BLaER1 treated with 17β-estradiol and CSF1 and Interleukin-3, amounts not matched to agents 10 nM and 100 nM (cell line): ENCODE results near the gene CLDN6.

Experiments used
- H3K27ac ChIP-seq, 11 experiments: shearing (Covaris generic); formaldehyde crosslinking; 2 replicates each; pipeline ENCODE4 v1.8.1; 2022
- H3K27me3 ChIP-seq, 11 experiments: shearing (Covaris generic); formaldehyde crosslinking; 2 replicates each; pipeline ENCODE4 v1.8.1; 2022
- H3K36me3 ChIP-seq, 11 experiments: shearing (Covaris generic); formaldehyde crosslinking; 2 replicates each; pipeline ENCODE4 v1.8.1; 2022
- H3K4me1 ChIP-seq, 10 experiments: shearing (Covaris generic); formaldehyde crosslinking; 2 replicates each; pipeline ENCODE4 v1.8.1; 2022
- H3K4me2 ChIP-seq, 11 experiments: shearing (Covaris generic); formaldehyde crosslinking; 2 replicates each; pipeline ENCODE4 v1.8.1; 2022
- H3K4me3 ChIP-seq, 10 experiments: shearing (Covaris generic); formaldehyde crosslinking; 2 replicates each; pipeline ENCODE4 v1.8.1; 2022
- H3K9ac ChIP-seq, 11 experiments: shearing (Covaris generic); formaldehyde crosslinking; 2 replicates each; pipeline ENCODE4 v1.8.1; 2022
- H3K9me3 ChIP-seq, 11 experiments: shearing (Covaris generic); formaldehyde crosslinking; replicated peaks in 1 of 11; 2 replicates each; pipeline ENCODE4 v1.8.1; 2022
- H4K20me1 ChIP-seq, 11 experiments: shearing (Covaris generic); formaldehyde crosslinking; 2 replicates each; pipeline ENCODE4 v1.8.1; 2022
- Cebpa-rat ChIP-seq, 11 experiments: shearing (Covaris generic); IDR thresholded peaks; 2 replicates each; pipeline ENCODE4 v1.8.1; 2022

The CLDN6 gene

GRCh38 chr16:3001316-3001715 lies 16.7 kb downstream of the CLDN6 start:
- Histone ChIP-seq H3K36me3 (no peaks in the 10 kb centered on the region), H3K4me2 (peak overlapping the region in 1 of 11 experiments; percentile 30; a peak in 2 of 22 replicates), H3K27ac (no peak overlapping the region), H3K4me1 (peaks cover 7 to 23% (median 13%) of the 10 kb centered on the region in 10 experiments; a peak in 17 of 20 replicates), H3K27me3 (peaks cover 71 to 98% (median 97%) of the 10 kb centered on the region in 11 experiments), H4K20me1 (peaks cover 0 to 41% (median 0%) of the 10 kb centered on the region in 11 experiments; a peak in 6 of 22 replicates), H3K9me3 (no peaks in the 10 kb centered on the region), H3K9ac (no peak overlapping the region), H3K4me3 (no peak overlapping the region)
- no peak for TF ChIP-seq Cebpa-rat (IDR thresholded peaks at IDR 0.05)

- no peaks in the 10 kb centered on the region for H3K36me3 ChIP-seq
- H3K9me3 ChIP-seq: no peaks in the 10 kb centered on the region
- H3K4me3 ChIP-seq: no peak overlapping the region
- no peak for TF ChIP-seq Cebpa-rat (IDR thresholded peaks at IDR 0.05)
- H3K27me3 ChIP-seq: peaks cover 66 to 98% (median 97%) of the 10 kb centered on the region in 11 experiments
- peaks cover 0 to 43% (median 0%) of the 10 kb centered on the region in 11 experiments; a peak in 5 of 22 replicates for H4K20me1 ChIP-seq
- H3K9ac ChIP-seq: no peak overlapping the region
- no peak overlapping the region for H3K4me2 ChIP-seq
- H3K4me1 ChIP-seq: peaks cover 0 to 17% (median 5%) of the 10 kb centered on the region in 10 experiments; a peak in 14 of 20 replicates
- H3K27ac ChIP-seq: no peak overlapping the region
These were observed 17.4 kb downstream of the CLDN6 start for GRCh38 chr16:3000540-3000939.

GRCh38 chr16:2999929-3000328 lies 18.1 kb downstream of the CLDN6 start:
- Histone ChIP-seq H3K4me1 (peaks cover 0 to 16% (median 3%) of the 10 kb centered on the region in 10 experiments; a peak in 13 of 20 replicates), H3K4me2 (peak overlapping the region in 1 of 11 experiments; percentile 10; a peak in 1 of 22 replicates), H3K27me3 (peaks cover 60 to 97% (median 91%) of the 10 kb centered on the region in 11 experiments), H3K36me3 (no peaks in the 10 kb centered on the region), H3K9me3 (no peaks in the 10 kb centered on the region), H4K20me1 (peaks cover 0 to 43% (median 0%) of the 10 kb centered on the region in 11 experiments; a peak in 5 of 22 replicates), H3K4me3 (no peak overlapping the region), H3K27ac (no peak overlapping the region), H3K9ac (no peak overlapping the region)
- TF ChIP-seq Cebpa-rat (IDR thresholded peaks at IDR 0.05): no peak

- Histone ChIP-seq H3K4me2 (no peak overlapping the region), H3K27me3 (peaks cover 51 to 87% (median 68%) of the 10 kb centered on the region in 11 experiments), H3K4me1 (peaks cover 0 to 2% (median 0%) of the 10 kb centered on the region in 10 experiments; a peak in 2 of 20 replicates), H3K36me3 (no peaks in the 10 kb centered on the region), H4K20me1 (peaks cover 0 to 43% (median 0%) of the 10 kb centered on the region in 11 experiments; a peak in 5 of 22 replicates), H3K9ac (no peak overlapping the region), H3K9me3 (no peaks in the 10 kb centered on the region), H3K27ac (no peak overlapping the region), H3K4me3 (no peak overlapping the region)
- TF ChIP-seq Cebpa-rat (IDR thresholded peaks at IDR 0.05): no peak
These were observed 21.7 kb downstream of the CLDN6 start for GRCh38 chr16:2996298-2996697.

- Histone ChIP-seq H3K36me3 (no peaks in the 10 kb centered on the region), H3K9ac (no peak overlapping the region), H3K27ac (no peak overlapping the region), H3K27me3 (peaks cover 28 to 79% (median 50%) of the 10 kb centered on the region in 11 experiments), H3K4me3 (no peak overlapping the region), H3K9me3 (no peaks in the 10 kb centered on the region), H4K20me1 (peaks cover 0 to 29% (median 0%) of the 10 kb centered on the region in 11 experiments; a peak in 4 of 22 replicates), H3K4me2 (no peak overlapping the region), H3K4me1 (peaks cover 0 to under 1% (median 0%) of the 10 kb centered on the region in 10 experiments; a peak in 1 of 20 replicates)
- no peak for TF ChIP-seq Cebpa-rat (IDR thresholded peaks at IDR 0.05)
These were observed 25.5 kb downstream of the CLDN6 start for GRCh38 chr16:2992383-2993081.

GRCh38 chr16:2991566-2992261 lies 26.3 kb downstream of the CLDN6 start:
- H3K27me3 ChIP-seq: peaks cover 20 to 71% (median 42%) of the 10 kb centered on the region in 11 experiments

GRCh38 chr16:2990891-2991290 lies 27.1 kb downstream of the CLDN6 start:
- peaks cover 0 to 14% (median 0%) of the 10 kb centered on the region in 11 experiments; a peak in 3 of 22 replicates for H4K20me1 ChIP-seq
- no peak overlapping the region for H3K9ac ChIP-seq
- H3K4me2 ChIP-seq: no peak overlapping the region
- no peak overlapping the region for H3K4me3 ChIP-seq
- no peak for TF ChIP-seq Cebpa-rat (IDR thresholded peaks at IDR 0.05)
- H3K27me3 ChIP-seq: peaks cover 13 to 63% (median 34%) of the 10 kb centered on the region in 11 experiments; a peak in 21 of 22 replicates
- peaks cover 0 to 15% (median 3%) of the 10 kb centered on the region in 10 experiments; a peak in 7 of 20 replicates for H3K4me1 ChIP-seq
- H3K36me3 ChIP-seq: no peaks in the 10 kb centered on the region
- no peak overlapping the region for H3K27ac ChIP-seq
- H3K9me3 ChIP-seq: no peaks in the 10 kb centered on the region

More at GRCh38 chr16:2991566-2992261, 26.3 kb downstream of the CLDN6 start:
- no peak overlapping the region for H3K4me2 ChIP-seq
- H3K27ac ChIP-seq: no peak overlapping the region
- no peaks in the 10 kb centered on the region for H3K9me3 ChIP-seq
- no peak overlapping the region for H3K9ac ChIP-seq
- no peaks in the 10 kb centered on the region for H3K36me3 ChIP-seq
- TF ChIP-seq Cebpa-rat (IDR thresholded peaks at IDR 0.05): no peak
- H3K4me1 ChIP-seq: peaks cover 0 to 9% (median under 1%) of the 10 kb centered on the region in 10 experiments; a peak in 7 of 20 replicates
- no peak overlapping the region for H3K4me3 ChIP-seq
- H4K20me1 ChIP-seq: peaks cover 0 to 20% (median 0%) of the 10 kb centered on the region in 11 experiments; a peak in 4 of 22 replicates

GRCh38 chr16:2988590-2989099 lies 29.3 kb downstream of the CLDN6 start:
- peaks cover 5 to 20% (median 11%) of the 10 kb centered on the region in 10 experiments; a peak in 19 of 20 replicates for H3K4me1 ChIP-seq
- TF ChIP-seq Cebpa-rat (IDR thresholded peaks at IDR 0.05): no peak
- peaks cover 13 to 50% (median 25%) of the 10 kb centered on the region in 11 experiments; a peak in 20 of 22 replicates for H3K27me3 ChIP-seq
- H3K4me3 ChIP-seq: no peak overlapping the region
- H3K36me3 ChIP-seq: no peaks in the 10 kb centered on the region
- no peaks in the 10 kb centered on the region for H3K9me3 ChIP-seq
- H3K9ac ChIP-seq: peak overlapping the region in 1 of 11 experiments; percentile 24; a peak in 1 of 22 replicates
- peaks cover 0 to 14% (median 0%) of the 10 kb centered on the region in 11 experiments; a peak in 5 of 22 replicates for H4K20me1 ChIP-seq
- H3K27ac ChIP-seq: no peak overlapping the region
- H3K4me2 ChIP-seq: no peak overlapping the region
